ENCODE results near the gene MARCKSL1.

GRCh38 chr1:32303997-32304622 lies 31.9 kb downstream of the MARCKSL1 start:
- no peak for TF ChIP-seq CTCF (IDR thresholded peaks at IDR 0.05)
- no peak for TF ChIP-seq POLR2A (IDR thresholded peaks at IDR 0.05)
